Left lung (tissue), 10 donors: ENCODE results near the gene TWSG1. TPM values are rescaled to one million over a fixed set of nuclear protein-coding genes. Genes with fewer than 3 reads are reported as not detected.
"Not testable (repeated sequence)": the region's sequence is repeated elsewhere in the genome, so short reads cannot be mapped to it uniquely, and the experiment has no call there.

Source experiments
- ATAC-seq: fragments of 200-7000 bp; cut with Tn5 transposase; one replicate; pipeline ENCODE4 v1.9.1; 2020; ENCODE audit warnings: moderate library complexity
- DNase-seq, 4 donors: peaks; one replicate each; pipeline ENCODE4 v3.0.0-alpha.2; 2013 to 2020
- H3K27ac ChIP-seq, 2 donors: fragments of 200-600 bp; sonication (generic) in 1 of 2; one replicate each; pipeline versions ENCODE4 v1.5.0 to v1.8.0; 2020 to 2021
- H3K27me3 ChIP-seq, 2 donors: fragments of 200-600 bp; sonication (generic) in 1 of 2; one replicate each; pipeline versions ENCODE4 v1.5.0 to v1.8.0; 2020 to 2021
- H3K36me3 ChIP-seq, 2 donors: fragments of 200-600 bp; sonication (generic) in 1 of 2; one replicate each; pipeline versions ENCODE4 v1.5.0 to v1.8.0; 2020 to 2021
- H3K4me1 ChIP-seq, 2 donors: fragments of 200-600 bp; one replicate each; pipeline ENCODE4 v1.8.0; 2021
- H3K4me3 ChIP-seq, 2 donors: fragments of 200-600 bp; sonication (generic) in 1 of 2; one replicate each; pipeline versions ENCODE4 v1.5.0 to v1.8.0; 2020 to 2021; ENCODE audit warnings: mild to moderate bottlenecking in 1 of 2
- H3K9me3 ChIP-seq, 2 donors: fragments of 200-600 bp; sonication (generic) in 1 of 2; one replicate each; pipeline versions ENCODE4 v1.5.0 to v1.8.0; 2020 to 2021
- CTCF ChIP-seq, 2 donors: fragments of 200-600 bp; sonication (generic) in 1 of 2; IDR thresholded peaks; one replicate each; pipeline versions ENCODE4 v1.5.0 to v1.8.0; 2021; ENCODE audit warnings: antibody characterized with exemption in 2 of 2
- intact Hi-C, 2 donors: fragments of 100-400 bp; cut with DNase I; formaldehyde crosslinking; loops; one replicate each; pipeline versions ENCODE4 v1.11.2 to v1.14.2; 2022
- polyA plus RNA-seq, 6 donors: library from polyadenylated mRNA; unstranded; fragments of 120-200 nt; gene quantifications; one replicate each; pipeline ENCODE4 v1.2.1, GENCODE V29; 2013; ENCODE audit not compliant: insufficient read length in 6 of 6
- total RNA-seq, 2 donors: library from RNA; stranded (reverse); fragmentation: NEBNext Ultra II Directional; extraction: Animal tissue kit (Norgen Biotek cat#: 25700); gene quantifications; one replicate each; pipeline ENCODE4 v1.2.1, GENCODE V29; 2021
- donor health status: DM: no; HTN: yes; CAD: no.
- donor health status: DM: no; HTN: no; CAD: no.

Gene TWSG1
- total and polyA plus RNA-seq, 8 donors: 32.2 to 78.9 (median 71.0) TPM

- no peak for ATAC-seq
Observed at GRCh38 chr18:9419956-9420631, 85.5 kb downstream of the TWSG1 start.

GRCh38 chr18:9421096-9421900 lies 86.7 kb downstream of the TWSG1 start:
- H3K36me3 ChIP-seq: no peaks in the 10 kb centered on the region
- no peaks in the 10 kb centered on the region for H3K27me3 ChIP-seq
- H3K4me3 ChIP-seq: no peak overlapping the region
- H3K4me1 ChIP-seq: peaks cover 0 to 9% of the 10 kb centered on the region in 2 donors
- ATAC-seq: no peak
- no peak for TF ChIP-seq CTCF (IDR thresholded peaks at IDR 0.05)
- H3K27ac ChIP-seq: no peak overlapping the region
- peaks cover 0 to 5% of the 10 kb centered on the region in 2 donors for H3K9me3 ChIP-seq
- intact Hi-C loops: no loop called here
- no peak for DNase-seq

More at GRCh38 chr18:9419956-9420631, 85.5 kb downstream of the TWSG1 start:
- no peak for DNase-seq
- H3K36me3 ChIP-seq: no peaks in the 10 kb centered on the region
- no peak overlapping the region for H3K4me3 ChIP-seq
- no peaks in the 10 kb centered on the region for H3K27me3 ChIP-seq
- no peak overlapping the region for H3K27ac ChIP-seq
- H3K9me3 ChIP-seq: peaks cover 0 to 5% of the 10 kb centered on the region in 2 donors
- intact Hi-C loops: no loop called here
- peaks cover 0 to 9% of the 10 kb centered on the region in 2 donors for H3K4me1 ChIP-seq
- no peak for TF ChIP-seq CTCF (IDR thresholded peaks at IDR 0.05)

- H3K9me3 ChIP-seq: peaks cover 0 to 5% of the 10 kb centered on the region in 2 donors
- DNase-seq (no peak), ATAC-seq (no peak)
- no peak for TF ChIP-seq CTCF (IDR thresholded peaks at IDR 0.05)
- H3K4me3 ChIP-seq: no peak overlapping the region
- no peaks in the 10 kb centered on the region for H3K27me3 ChIP-seq
- no peaks in the 10 kb centered on the region for H3K36me3 ChIP-seq
- H3K27ac ChIP-seq: no peak overlapping the region
- H3K4me1 ChIP-seq: peaks cover 0 to 4% of the 10 kb centered on the region in 2 donors
- intact Hi-C loops: no loop called here
Observed at GRCh38 chr18:9421901-9422327, 87.3 kb downstream of the TWSG1 start.

- intact Hi-C loops: no loop called here
- no peaks in the 10 kb centered on the region for H3K4me1 ChIP-seq
- ATAC-seq (no peak), DNase-seq (no peak)
- H3K4me3 ChIP-seq: no peak overlapping the region
- no peaks in the 10 kb centered on the region for H3K36me3 ChIP-seq
- no peaks in the 10 kb centered on the region for H3K27me3 ChIP-seq
- peaks cover 0 to 5% of the 10 kb centered on the region in 2 donors for H3K9me3 ChIP-seq
- no peak for TF ChIP-seq CTCF (IDR thresholded peaks at IDR 0.05)
- H3K27ac ChIP-seq: no peak overlapping the region
Observed at GRCh38 chr18:9422816-9423519, 88.4 kb downstream of the TWSG1 start.

- H3K4me3 ChIP-seq, H3K36me3 ChIP-seq, DNase-seq, intact Hi-C loops, ATAC-seq, H3K4me1 ChIP-seq, H3K9me3 ChIP-seq, H3K27me3 ChIP-seq, H3K27ac ChIP-seq: not testable (repeated sequence)
Observed at GRCh38 chr18:9423648-9424047, 89.1 kb downstream of the TWSG1 start.

GRCh38 chr18:9424235-9424634 lies 89.7 kb downstream of the TWSG1 start:
- intact Hi-C loops: not testable (repeated sequence)

More at GRCh38 chr18:9424235-9424634, 89.7 kb downstream of the TWSG1 start:
- H3K4me3 ChIP-seq, H3K9me3 ChIP-seq, ATAC-seq, DNase-seq, H3K27ac ChIP-seq, H3K4me1 ChIP-seq, H3K27me3 ChIP-seq, H3K36me3 ChIP-seq: not testable (repeated sequence)
